Measurements from ENCODE around the gene PLEKHM1.
"Not testable (repeated sequence)": the region's sequence is repeated elsewhere in the genome, so short reads cannot be mapped to it uniquely, and the experiment has no call there.

GRCh38 chr17:45501092-45501707, 10.7 kb upstream of the PLEKHM1 start:
- TF ChIP-seq CTCF, MYC (IDR thresholded peaks at IDR 0.05; ENCODE audit: low read depth, low read length): not testable (repeated sequence)
